HepG2 (cell line): ENCODE data around the gene NUBPL. TPM values are rescaled to one million over a fixed set of nuclear protein-coding genes. Genes with fewer than 3 reads are reported as not detected.

ENCODE experiments used
- ATAC-seq: fragments of 200-7000 bp; cut with Tn5 transposase; 3 replicates; pipeline ENCODE4 v1.9.1; 2020; ENCODE audit warnings: mild to moderate bottlenecking, moderate library complexity
- BruUV-seq: library from RNA; stranded (reverse); fragments of 400-500 nt; replicated peaks from 2 replicates; lab custom pipeline; 2021; lab: Mats Ljungman, UMichigan
- CTCF ChIA-PET: fragments of 300-600 bp; formaldehyde crosslinking; extraction: SDS; loops from one replicate; lab custom pipeline; 2021; ENCODE audit warnings: low total read pairs, inconsistent platforms, low intra/inter-chr PET ratio; lab: Yijun Ruan, JAX
- POLR2A ChIA-PET: fragments of 350-600 bp; sonication (Branson Sonifier 250); formaldehyde crosslinking; loops from one replicate; lab custom pipeline; 2020; ENCODE audit warnings: antibody characterized with exemption, inconsistent platforms; lab: Yijun Ruan, JAX
- DNase-seq: peaks from one replicate; pipeline ENCODE4 v3.0.0-alpha.2; 2015; ENCODE audit warnings: low spot score
- FAIRE-seq: peaks from 3 replicates; lab custom pipeline; 2011; peaks lifted over from hg19 to GRCh38; lab: Jason Lieb, UNC
- H2AFZ ChIP-seq: one replicate; pipeline ENCODE4 v1.6.1; 2011; ENCODE audit warnings: low read length, inconsistent platforms
- H3K27ac ChIP-seq: fragments of 300-600 bp; 3 replicates; pipeline ENCODE4 v1.8.0; 2011; ENCODE audit warnings: mixed run types, mild to moderate bottlenecking, mixed read lengths, low read length, inconsistent platforms; ENCODE audit not compliant: insufficient read depth; ENCODE audit errors: extremely low read length
- H3K27me3 ChIP-seq, 2 experiments: fragments of 200-600 bp in 1 of 2; 2 replicates in 1 of 2; 3 replicates in 1 of 2; pipeline versions ENCODE4 v1.6.0 to v1.8.0; 2011; ENCODE audit warnings: low read length in 2 of 2, mild to moderate bottlenecking in 2 of 2, moderate library complexity in 2 of 2, inconsistent platforms in 1 of 2; ENCODE audit not compliant: insufficient read depth in 2 of 2, control insufficient read depth in 1 of 2
- H3K36me3 ChIP-seq, 2 experiments: fragments of 200-600 bp in 1 of 2; replicated peaks in 1 of 2; 2 replicates in 1 of 2; 3 replicates in 1 of 2; pipeline versions ENCODE4 v1.5.1 to v1.8.0; 2011; ENCODE audit warnings: low read length in 2 of 2, inconsistent platforms in 1 of 2; ENCODE audit not compliant: insufficient read depth in 2 of 2, control insufficient read depth in 1 of 2
- H3K4me1 ChIP-seq: 2 replicates; pipeline ENCODE4 v1.5.1; 2012; ENCODE audit warnings: low read length, inconsistent platforms; ENCODE audit not compliant: insufficient read depth
- H3K4me2 ChIP-seq: 2 replicates; pipeline ENCODE4 v1.6.0; 2011; ENCODE audit warnings: low read depth, low read length, inconsistent platforms
- H3K4me3 ChIP-seq, 3 experiments: fragments of 200-600 bp in 1 of 3; sonication (generic), shearing (Covaris generic) in 1 of 3; replicated peaks in 1 of 3; 2 replicates each; pipeline ENCODE4 v1.5.1; 2011 to 2016; ENCODE audit warnings: low read length in 3 of 3, inconsistent platforms in 2 of 3, low read depth in 2 of 3, mild to moderate bottlenecking in 2 of 3, control low read depth in 1 of 3, mixed read lengths in 1 of 3; ENCODE audit not compliant: insufficient read depth in 1 of 3
- H3K79me2 ChIP-seq: one replicate; pipeline ENCODE4 v1.6.1; 2011; ENCODE audit warnings: low read length, inconsistent platforms; ENCODE audit not compliant: insufficient read depth
- H3K9ac ChIP-seq: 2 replicates; pipeline ENCODE4 v1.6.0; 2011; ENCODE audit warnings: mild to moderate bottlenecking, low read depth, low read length, inconsistent platforms; ENCODE audit not compliant: insufficient read depth
- H3K9me3 ChIP-seq: 2 replicates; pipeline ENCODE4 v1.5.1; 2012; ENCODE audit warnings: mild to moderate bottlenecking, low read length
- H4K20me1 ChIP-seq: 2 replicates; pipeline ENCODE4 v1.6.0; 2011; ENCODE audit warnings: inconsistent platforms, mild to moderate bottlenecking, low read length, moderate library complexity; ENCODE audit not compliant: insufficient read depth
- EZH2 ChIP-seq: conservative IDR thresholded peaks from 2 replicates; pipeline ENCODE4 v1.6.1; 2012; ENCODE audit warnings: mild to moderate bottlenecking, low read depth, low read length, moderate library complexity
- FOSL1 ChIP-seq: sonication (generic); formaldehyde crosslinking; IDR thresholded peaks from 2 replicates; pipeline ENCODE4 v1.9.0; 2021; ENCODE audit warnings: missing genetic modification reagents, borderline replicate concordance
- GATAD2A ChIP-seq: IDR thresholded peaks from 2 replicates; pipeline ENCODE4 v1.6.1; 2016
- HDAC1 ChIP-seq: sonication (generic); formaldehyde crosslinking; IDR thresholded peaks from 2 replicates; pipeline ENCODE4 v1.5.1; 2020; ENCODE audit warnings: mild to moderate bottlenecking, missing genetic modification reagents
- HOXD1 ChIP-seq: sonication (generic); formaldehyde crosslinking; IDR thresholded peaks from 2 replicates; pipeline ENCODE4 v1.5.0; 2020; ENCODE audit warnings: missing genetic modification reagents
- IKZF5 ChIP-seq: IDR thresholded peaks from 2 replicates; pipeline ENCODE4 v1.6.1; 2018; ENCODE audit warnings: missing genetic modification reagents, mild to moderate bottlenecking, missing compliant biosample characterization
- KDM1A ChIP-seq: IDR thresholded peaks from 2 replicates; pipeline ENCODE4 v1.6.1; 2016; ENCODE audit warnings: missing compliant biosample characterization
- MLLT10 ChIP-seq: sonication (generic); formaldehyde crosslinking; IDR thresholded peaks from 2 replicates; pipeline ENCODE4 v1.4.0; 2020; ENCODE audit warnings: missing genetic modification reagents
- SP4 ChIP-seq: sonication (generic); formaldehyde crosslinking; IDR thresholded peaks from 2 replicates; pipeline ENCODE4 v1.8.1; 2023; ENCODE audit warnings: mild to moderate bottlenecking, missing genetic modification reagents
- TEAD2 ChIP-seq: sonication (generic); formaldehyde crosslinking; IDR thresholded peaks from 2 replicates; pipeline ENCODE4 v1.9.0; 2021; ENCODE audit warnings: missing genetic modification reagents
- ZBTB14 ChIP-seq: sonication (generic); formaldehyde crosslinking; IDR thresholded peaks from 2 replicates; pipeline ENCODE4 v1.4.0; 2020; ENCODE audit warnings: missing genetic modification reagents
- ZNF616 ChIP-seq: sonication (generic); formaldehyde crosslinking; IDR thresholded peaks from 2 replicates; pipeline ENCODE4 v1.5.0; 2020; ENCODE audit warnings: low read depth, mild to moderate bottlenecking, missing genetic modification reagents
- ZNF746 ChIP-seq: sonication (generic); formaldehyde crosslinking; IDR thresholded peaks from 2 replicates; pipeline ENCODE4 v1.8.0; 2022; ENCODE audit warnings: mild to moderate bottlenecking, missing genetic modification reagents
- ZNF775 ChIP-seq: sonication (generic); formaldehyde crosslinking; IDR thresholded peaks from 2 replicates; pipeline ENCODE4 v1.4.0; 2020; ENCODE audit warnings: missing genetic modification reagents, mild to moderate bottlenecking, moderate library complexity, borderline replicate concordance
- ZSCAN20 ChIP-seq: sonication (generic); formaldehyde crosslinking; IDR thresholded peaks from 2 replicates; pipeline ENCODE4 v1.4.0; 2020; ENCODE audit warnings: missing genetic modification reagents, mild to moderate bottlenecking, borderline replicate concordance
- WGBS: methylation state at CpG from one replicate; pipeline ENCODE4 v1.1.6; 2017; ENCODE audit warnings: low lambda C conversion rate; 5-methylcytosine and 5-hydroxymethylcytosine counted together
- in situ Hi-C: cut with HindIII; loops from 2 replicates; pipeline ENCODE4 v1.10.0; 2017; ENCODE audit warnings: low pct_unique_long_range_greater_than_20kb; ENCODE audit not compliant: extremely low pct_ligation_motif_present
- intact Hi-C: fragments of 100-400 bp; cut with micrococcal nuclease; formaldehyde crosslinking; loops from one replicate; pipeline ENCODE4 v1.10.0; 2022; ENCODE audit not compliant: unreplicated experiment
- polyA plus RNA-seq, 8 experiments: library from polyadenylated mRNA; depleted of rRNA in 3 of 8; stranded (reverse) in 7 of 8; unstranded in 1 of 8; fragments of >200 nt; fragmentation: Illumina TruSeq in 4 of 8; extraction: Trizol in 4 of 8; gene quantifications; 2 replicates each; pipeline versions ENCODE4 v1.2.1 to v1.2.3, GENCODE V29; 2011 to 2016; ENCODE audit warnings: low read depth in 4 of 8, missing spikeins in 1 of 8, mixed read lengths in 1 of 8; ENCODE audit not compliant: insufficient read depth in 1 of 8
- total RNA-seq, 5 experiments: library from RNA; depleted of rRNA; stranded (reverse); fragments of >200 nt; fragmentation: Illumina TruSeq; extraction: Trizol; gene quantifications; 2 replicates each; pipeline ENCODE4 v1.2.3, GENCODE V29; 2016; ENCODE audit warnings: low read depth in 1 of 5
- TF ChIP-seq, protein P1 (sequence below), 2 experiments: sonication (generic) in 1 of 2; formaldehyde crosslinking in 1 of 2; IDR thresholded peaks; 2 replicates each; pipeline versions ENCODE4 v1.6.1 to v1.9.0; 2014 to 2022; ENCODE audit warnings: antibody characterized with exemption in 1 of 2, borderline replicate concordance in 1 of 2, inconsistent platforms in 1 of 2, low read depth in 1 of 2, missing genetic modification reagents in 1 of 2

Gene NUBPL
- total and polyA plus RNA-seq, 2 of the 13 experiments (the other 11 are each of a cell fraction or from before 2014, with no cell fraction given) = 21.3 to 44.1 TPM

DNA sequence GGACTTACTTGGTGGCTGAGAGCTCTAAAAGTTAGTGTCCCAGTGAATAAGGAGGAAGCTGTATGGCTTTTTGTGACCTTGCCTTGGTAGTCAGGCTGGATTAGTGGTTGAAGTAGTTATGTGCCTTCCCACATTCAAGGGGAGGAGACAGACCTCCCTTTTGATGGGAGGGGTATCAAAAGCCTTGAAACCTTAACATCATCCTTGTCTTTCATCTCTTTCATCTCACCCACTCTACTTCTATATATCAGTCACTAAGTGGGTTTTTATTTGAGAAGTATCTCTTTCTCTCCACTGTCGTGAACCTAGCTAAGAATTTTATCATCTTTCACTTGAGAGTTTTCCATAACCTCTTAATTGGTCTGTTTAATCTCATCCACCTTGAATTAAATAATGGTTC lies 15.7 kb downstream of the NUBPL start:
- H3K79me2 ChIP-seq = no peaks in the 10 kb centered on the region
- no peaks in the 10 kb centered on the region for H3K27me3 ChIP-seq
- H3K27ac ChIP-seq = no peak overlapping the region
- ATAC-seq (no peak), FAIRE-seq (no peak), DNase-seq (no peak)
- in situ Hi-C loops (no loop called here), intact Hi-C loops (no loop called here)
- H3K36me3 ChIP-seq = peaks cover 8 to 16% of the 10 kb centered on the region in 2 experiments; a peak in 4 of 5 replicates
- WGBS = 99% methylated on average over 1 of the region's 1 CpG
- TF ChIP-seq HDAC1 (CRISPR knock-in tag) (no peak), ZNF616 (CRISPR knock-in tag) (no peak), MLLT10 (no peak), ZNF746 (CRISPR knock-in tag) (no peak), ZSCAN20 (CRISPR knock-in tag) (no peak), EZH2 (no peak), ZNF775 (CRISPR knock-in tag) (no peak), TEAD2 (CRISPR knock-in tag) (no peak), HOXD1 (CRISPR knock-in tag) (no peak), KDM1A (CRISPR knock-in tag) (no peak), SP4 (CRISPR knock-in tag) (no peak), FOSL1 (CRISPR knock-in tag) (no peak), IKZF5 (CRISPR knock-in tag) (no peak), ZBTB14 (CRISPR knock-in tag) (no peak), GATAD2A (no peak)
- TF ChIP-seq, protein P1, sequence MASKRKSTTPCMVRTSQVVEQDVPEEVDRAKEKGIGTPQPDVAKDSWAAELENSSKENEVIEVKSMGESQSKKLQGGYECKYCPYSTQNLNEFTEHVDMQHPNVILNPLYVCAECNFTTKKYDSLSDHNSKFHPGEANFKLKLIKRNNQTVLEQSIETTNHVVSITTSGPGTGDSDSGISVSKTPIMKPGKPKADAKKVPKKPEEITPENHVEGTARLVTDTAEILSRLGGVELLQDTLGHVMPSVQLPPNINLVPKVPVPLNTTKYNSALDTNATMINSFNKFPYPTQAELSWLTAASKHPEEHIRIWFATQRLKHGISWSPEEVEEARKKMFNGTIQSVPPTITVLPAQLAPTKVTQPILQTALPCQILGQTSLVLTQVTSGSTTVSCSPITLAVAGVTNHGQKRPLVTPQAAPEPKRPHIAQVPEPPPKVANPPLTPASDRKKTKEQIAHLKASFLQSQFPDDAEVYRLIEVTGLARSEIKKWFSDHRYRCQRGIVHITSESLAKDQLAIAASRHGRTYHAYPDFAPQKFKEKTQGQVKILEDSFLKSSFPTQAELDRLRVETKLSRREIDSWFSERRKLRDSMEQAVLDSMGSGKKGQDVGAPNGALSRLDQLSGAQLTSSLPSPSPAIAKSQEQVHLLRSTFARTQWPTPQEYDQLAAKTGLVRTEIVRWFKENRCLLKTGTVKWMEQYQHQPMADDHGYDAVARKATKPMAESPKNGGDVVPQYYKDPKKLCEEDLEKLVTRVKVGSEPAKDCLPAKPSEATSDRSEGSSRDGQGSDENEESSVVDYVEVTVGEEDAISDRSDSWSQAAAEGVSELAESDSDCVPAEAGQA (IDR thresholded peaks at IDR 0.05; ENCODE audit: low read depth) = no peak
- TF ChIP-seq, protein P1 (CRISPR knock-in tag; IDR thresholded peaks at IDR 0.05; ENCODE audit: borderline replicate concordance) = no peak
- no peak overlapping the region for H3K4me2 ChIP-seq
- ChIA-PET POLR2A (no interaction called here), CTCF (no interaction called here)
- no peaks in the 10 kb centered on the region for H3K9me3 ChIP-seq
- BruUV-seq = no TSS peak
- no peak overlapping the region for H3K4me3 ChIP-seq
- peaks cover 10% of the 10 kb centered on the region for H3K4me1 ChIP-seq
- H3K9ac ChIP-seq = no peak overlapping the region
- H4K20me1 ChIP-seq = no peaks in the 10 kb centered on the region
- H2AFZ ChIP-seq = no peak overlapping the region
